OCI-M2 (cell line): ENCODE results near the gene RNF213.
"Not testable (repeated sequence)": the region's sequence is repeated elsewhere in the genome, so short reads cannot be mapped to it uniquely, and the experiment has no call there.

ENCODE experiments used
- DNase-seq: peaks from one replicate; lab custom pipeline; 2025; ENCODE audit not compliant: unreplicated experiment; lab: John Stamatoyannopoulos, UW

Gene RNF213

DNA sequence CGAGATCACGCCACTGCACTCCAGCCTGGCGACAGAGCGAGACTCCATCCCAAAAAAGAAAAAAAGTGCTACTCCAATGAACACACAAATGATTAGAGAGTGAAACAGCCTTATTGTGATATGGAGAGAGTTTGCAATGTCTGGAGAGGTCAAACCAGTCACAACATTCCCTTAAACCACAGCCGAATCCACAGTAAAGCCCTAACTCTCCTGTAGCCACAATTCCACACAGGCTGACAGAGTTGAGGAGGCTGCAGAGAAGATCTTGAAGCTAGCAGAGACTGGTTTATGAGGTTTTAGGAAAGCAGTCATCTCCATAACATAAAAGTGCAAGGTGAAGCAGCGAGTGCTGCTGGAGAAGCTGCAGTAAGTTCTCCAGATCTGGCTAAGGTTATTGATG, 6.7 kb downstream of the RNF213 start:
- DNase-seq = no peak

GRCh38 chr17:80268427-80268826, 7.8 kb downstream of the RNF213 start:
- no peak for DNase-seq

DNA sequence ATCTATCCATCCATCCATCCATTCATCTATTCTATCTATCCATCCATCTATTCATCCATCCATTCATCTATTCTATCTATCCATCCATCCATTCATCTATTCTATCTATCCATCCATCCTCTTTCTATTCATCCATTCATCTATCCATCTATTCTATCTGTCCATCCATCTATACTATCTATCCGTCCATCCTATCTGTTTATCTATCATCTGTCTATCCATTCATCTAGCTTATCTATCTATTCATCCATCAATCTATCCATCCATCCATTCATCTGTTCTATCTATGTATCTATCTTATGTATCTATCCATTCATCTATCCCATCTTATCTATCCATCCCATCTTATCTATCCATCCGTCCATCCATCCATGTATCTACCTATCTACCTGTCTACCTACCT, 8.8 kb downstream of the RNF213 start:
- DNase-seq = no peak

DNA sequence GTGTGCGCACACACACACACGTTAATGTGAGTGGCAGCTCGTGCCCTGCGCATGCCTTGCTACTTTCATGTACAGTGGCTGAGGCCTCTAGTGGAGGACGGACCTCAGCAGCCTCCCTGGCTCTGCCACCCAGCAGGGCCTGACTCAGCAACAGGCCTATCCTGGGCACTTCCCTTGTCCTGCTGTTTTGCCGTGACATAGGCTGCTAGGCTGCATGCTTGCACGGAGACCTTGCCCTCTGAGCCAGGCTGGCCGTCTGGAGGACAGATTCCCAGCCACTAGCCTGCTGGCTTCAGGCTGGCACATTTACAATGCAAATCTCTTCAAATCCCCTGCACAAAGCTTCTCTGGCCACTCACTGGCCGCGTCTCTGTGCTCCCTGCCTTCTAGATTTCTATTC, 9.5 kb downstream of the RNF213 start:
- DNase-seq = no peak

GRCh38 chr17:80270836-80271235, 10.2 kb downstream of the RNF213 start:
- DNase-seq = no peak

DNA sequence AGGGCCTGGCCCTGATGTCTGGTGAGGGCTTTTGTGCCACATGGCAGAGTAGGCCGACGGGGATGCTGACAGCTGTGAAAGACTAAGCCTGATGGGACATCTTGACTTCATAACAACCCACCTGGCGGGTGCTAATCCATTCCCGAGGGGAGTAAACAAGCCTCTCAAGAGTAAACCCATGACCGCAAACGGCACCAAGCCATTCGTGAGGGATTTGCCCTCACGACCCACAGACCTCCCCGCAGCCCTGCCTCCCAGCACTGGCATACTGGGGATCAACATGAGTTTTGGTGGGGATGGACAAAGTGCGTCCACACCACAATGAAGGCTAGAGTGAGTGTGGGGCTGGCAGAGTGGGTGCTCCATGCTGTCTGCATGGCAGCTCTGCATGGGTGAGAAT, 11.7 kb downstream of the RNF213 start:
- DNase-seq = no peak

GRCh38 chr17:80274331-80274730, 13.7 kb downstream of the RNF213 start:
- no peak for DNase-seq

DNA sequence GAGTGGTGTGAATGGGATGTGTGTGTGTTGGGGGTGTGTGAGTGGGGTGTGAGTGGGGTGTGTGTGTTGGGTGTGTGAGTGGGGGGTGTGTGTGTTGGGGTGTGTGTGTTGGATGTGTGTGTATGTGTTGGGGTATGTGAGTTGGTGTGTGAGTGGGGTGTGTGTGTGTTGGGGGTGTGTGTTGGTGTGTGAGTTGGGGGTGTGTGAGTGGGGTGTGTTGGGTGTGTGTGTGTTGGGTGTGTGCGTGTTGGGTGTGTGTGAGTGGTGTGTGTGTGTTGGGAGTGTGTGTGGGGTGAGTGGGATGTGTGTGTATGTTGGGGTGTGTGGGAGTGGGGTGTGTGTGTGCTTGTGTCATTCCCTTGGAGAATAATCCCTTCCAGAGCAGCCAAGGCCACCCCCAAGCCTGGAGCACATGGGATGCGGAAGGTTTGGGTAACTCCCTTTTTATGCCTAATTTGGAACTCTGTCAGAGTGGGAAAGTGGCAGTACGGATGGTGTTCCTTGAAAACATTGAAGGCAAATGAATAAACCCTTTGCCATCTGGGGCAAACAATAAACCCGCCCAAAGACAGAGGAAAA, 14.3 kb downstream of the RNF213 start:
- DNase-seq = no peak

GRCh38 chr17:80275857-80276256, 15.2 kb downstream of the RNF213 start:
- not testable (repeated sequence) for DNase-seq

GRCh38 chr17:80277751-80278671, 17.4 kb downstream of the RNF213 start:
- no peak for DNase-seq

- no peak for DNase-seq
These were observed 19.2 kb downstream of the RNF213 start for GRCh38 chr17:80279895-80280294.

DNA sequence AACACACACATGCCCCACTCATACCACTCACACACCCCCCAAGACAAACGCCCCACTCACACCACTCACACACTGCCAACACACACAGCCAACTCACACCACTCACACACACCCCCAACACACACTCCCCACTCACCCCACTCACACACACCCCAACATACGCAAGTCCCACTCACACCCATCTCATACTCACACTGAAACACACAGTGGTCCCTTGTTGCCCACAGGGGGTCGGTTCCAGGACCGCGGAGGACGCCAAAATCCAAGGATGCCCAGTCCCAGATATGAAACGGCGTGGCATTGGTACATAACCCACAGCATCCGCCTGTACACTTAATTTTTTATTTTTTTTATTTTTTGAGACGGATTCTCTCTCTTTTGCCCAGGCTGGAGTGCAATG, 20.9 kb downstream of the RNF213 start:
- DNase-seq = no peak

- DNase-seq = no peak
These were observed 22.6 kb downstream of the RNF213 start for GRCh38 chr17:80283116-80283852.

GRCh38 chr17:80284631-80285030, 24.0 kb downstream of the RNF213 start:
- DNase-seq = no peak

GRCh38 chr17:80285237-80285920, 24.7 kb downstream of the RNF213 start:
- no peak for DNase-seq

DNA sequence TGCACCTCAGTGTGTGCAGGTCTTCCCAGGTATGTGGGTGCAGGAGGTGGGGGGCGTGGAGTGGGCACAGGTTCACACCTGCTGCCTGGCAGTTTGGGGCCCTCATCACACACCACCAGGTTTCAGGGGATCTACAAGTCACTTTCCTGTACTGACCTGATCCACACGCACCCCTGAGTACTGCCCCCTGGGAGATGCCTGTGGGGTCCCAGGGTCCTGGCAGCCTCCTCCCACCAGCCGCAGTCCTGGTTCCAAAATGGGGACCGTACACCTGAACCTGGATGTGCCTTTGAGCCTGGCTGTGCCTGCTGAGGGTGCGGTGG, 25.9 kb downstream of the RNF213 start:
- DNase-seq = no peak

DNA sequence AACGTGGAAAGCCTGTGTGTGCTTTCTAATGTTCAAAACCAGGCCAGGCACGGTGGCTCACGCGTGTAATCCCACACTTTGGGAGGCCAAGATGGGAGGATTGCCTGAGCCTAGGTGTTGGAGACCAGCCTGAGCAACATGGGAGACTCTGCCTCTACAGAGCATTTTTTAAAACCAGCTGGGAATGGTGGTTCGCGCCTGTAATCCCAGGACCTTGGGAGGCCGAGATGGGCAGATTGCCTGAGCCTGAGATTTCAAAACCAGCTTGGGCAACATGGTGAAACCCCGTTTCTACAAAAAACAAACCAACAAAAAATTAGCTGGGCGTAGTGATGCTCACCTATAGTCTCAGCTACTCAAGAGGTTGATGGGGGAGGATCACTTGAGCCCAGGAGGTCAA, 26.4 kb downstream of the RNF213 start:
- no peak for DNase-seq

DNA sequence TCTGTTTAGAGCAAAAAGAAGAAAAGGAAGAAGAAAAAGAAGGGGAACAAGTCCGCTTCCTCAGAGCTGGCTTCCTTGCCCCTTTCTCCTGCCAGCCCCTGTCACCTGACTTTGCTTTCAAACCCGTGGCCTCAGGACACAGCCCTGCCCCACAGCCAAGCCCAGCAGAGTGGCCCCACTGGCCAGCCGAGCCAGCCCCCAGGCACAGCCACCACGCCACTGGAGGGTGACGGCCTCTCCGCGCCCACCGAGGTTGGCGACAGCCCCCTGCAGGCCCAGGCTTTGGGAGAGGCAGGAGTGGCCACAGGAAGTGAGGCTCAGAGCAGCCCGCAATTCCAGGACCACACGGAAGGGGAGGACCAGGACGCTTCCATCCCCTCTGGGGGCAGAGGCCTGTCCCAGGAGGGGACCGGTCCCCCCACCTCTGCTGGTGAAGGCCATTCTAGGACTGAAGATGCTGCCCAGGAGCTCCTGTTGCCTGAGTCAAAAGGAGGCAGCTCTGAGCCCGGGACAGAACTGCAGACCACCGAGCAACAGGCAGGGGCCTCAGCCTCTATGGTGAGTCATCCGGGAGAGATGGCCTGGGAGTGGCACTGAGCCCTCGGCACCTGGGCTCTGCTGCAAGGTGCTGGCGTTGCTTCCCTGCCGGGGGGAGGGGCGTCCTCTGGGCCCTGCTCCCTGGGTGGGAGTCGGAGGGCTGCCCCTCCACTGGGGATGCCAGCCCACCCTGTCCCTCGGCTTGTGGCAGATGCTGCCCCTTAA, 27.3 kb downstream of the RNF213 start:
- DNase-seq = no peak

- no peak for DNase-seq
These were observed 29.0 kb downstream of the RNF213 start for GRCh38 chr17:80289616-80290015.

DNA sequence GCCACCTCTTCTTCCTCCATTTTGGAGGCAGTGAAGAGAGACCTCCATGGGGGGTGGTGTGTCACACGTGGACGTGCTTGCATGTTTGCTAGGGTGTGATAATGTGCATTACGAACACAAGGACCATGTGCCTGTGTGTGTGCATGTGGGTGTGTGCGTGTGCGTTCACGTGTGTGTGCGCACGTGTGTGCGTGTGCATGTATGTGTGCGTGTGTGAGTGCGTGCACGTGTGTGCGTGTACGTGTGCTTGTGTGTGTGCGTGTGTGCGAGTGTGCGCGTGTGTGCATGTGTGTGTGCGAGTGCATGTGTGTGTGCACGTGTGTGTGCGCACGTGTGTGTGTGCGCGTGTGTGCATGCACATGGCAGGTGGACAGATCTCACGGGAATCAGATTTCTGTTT, 29.5 kb downstream of the RNF213 start:
- no peak for DNase-seq

DNA sequence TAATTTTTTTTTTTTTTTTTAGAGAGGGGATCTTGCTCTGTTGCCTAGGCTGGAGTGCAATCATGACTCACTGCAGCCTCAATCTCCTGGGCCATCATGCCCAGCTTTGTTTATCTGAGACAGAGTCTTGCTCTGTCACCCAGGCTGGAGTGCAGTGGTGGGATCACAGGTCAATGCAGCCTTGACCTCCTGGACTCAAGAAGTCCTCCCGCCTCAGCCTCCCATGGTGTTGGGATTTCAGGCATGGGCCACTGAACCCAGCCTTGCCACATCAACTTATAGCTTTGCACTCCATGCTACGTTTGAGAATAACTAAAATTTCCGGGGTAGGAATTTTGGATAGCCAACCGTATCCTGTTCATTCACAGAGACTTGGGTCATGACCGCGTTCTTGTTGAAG, 30.6 kb downstream of the RNF213 start:
- DNase-seq = no peak
